ENCODE measurements around the gene PRDM16. TPM values are rescaled to one million over a fixed set of nuclear protein-coding genes. Genes with fewer than 3 reads are reported as not detected.
A peak's percentile ranks its signal among the peaks of the same experiment; 100 is the strongest.

Gene PRDM16
- total and polyA plus RNA-seq, 2 of the 8 experiments (the other 6 are each of a cell fraction or from before 2014, with no cell fraction given): 0.39 to 0.43 TPM

- no peak overlapping the region for H2BK12ac ChIP-seq (ENCODE audit: low read depth, low read length)
- no peaks in the 10 kb centered on the region for H4K20me1 ChIP-seq (replicated peaks in 1 of 2; ENCODE audit: control insufficient read depth in 1 of 2, insufficient read depth in 2 of 2, low read length in 2 of 2)
- no peak overlapping the region for H2BK15ac ChIP-seq (ENCODE audit: low read length)
- no peaks in the 10 kb centered on the region for H3K27me3 ChIP-seq (replicated peaks in 1 of 4; ENCODE audit: control insufficient read depth in 3 of 4, extremely low read depth in 1 of 4, insufficient read depth in 3 of 4, low read length in 3 of 4)
- no peak overlapping the region for H2BK5ac ChIP-seq (ENCODE audit: low read depth, low read length)
- no peak overlapping the region for H3K56ac ChIP-seq (replicated peaks; ENCODE audit: insufficient read length, low read depth, low read length)
- no peak overlapping the region for H3K4me2 ChIP-seq (ENCODE audit: insufficient read depth in 1 of 2, low read depth in 2 of 2, low read length in 2 of 2)
- H3K79me1 ChIP-seq (ENCODE audit: low read depth, low read length): no peaks in the 10 kb centered on the region
- POLR2A ChIA-PET (ENCODE audit: partially characterized antibody): no interaction called here
- H3K79me2 ChIP-seq (ENCODE audit: control insufficient read depth in 1 of 2, insufficient read depth in 2 of 2, low read length in 2 of 2): peaks cover 0 to 4% of the 10 kb centered on the region in 2 experiments; a peak in 1 of 4 replicates
- no peak overlapping the region for H3K4ac ChIP-seq (replicated peaks; ENCODE audit: insufficient read length, low read depth, low read length)
- 86% methylated on average over 13 of the region's 18 CpGs; no CpG with 5 or more reads in 1 of the 2 experiments for WGBS, 2 experiments (ENCODE audit: extremely low coverage in 1 of 2, insufficient coverage in 1 of 2, insufficient read length in 1 of 2, insufficient replicate concordance in 2 of 2, low coverage in 1 of 2, low lambda C conversion rate in 2 of 2, missing lambda C conversion rate in 1 of 2)
- H4K5ac ChIP-seq (ENCODE audit: insufficient read length, low read depth, low read length): no peak overlapping the region
- no peak overlapping the region for H2AK5ac ChIP-seq (ENCODE audit: low read depth, low read length)
- H3K23me2 ChIP-seq (ENCODE audit: low read depth, low read length): no peaks in the 10 kb centered on the region
- no peak overlapping the region for H3K18ac ChIP-seq (ENCODE audit: extremely low read depth, low read length)
- no peak overlapping the region for H2BK20ac ChIP-seq (ENCODE audit: low read length)
- H3K4me3 ChIP-seq (ENCODE audit: extremely low read depth in 1 of 4, insufficient read depth in 2 of 4, low read depth in 3 of 4, low read length in 4 of 4): no peak overlapping the region
- H3K27ac ChIP-seq (ENCODE audit: low read depth, low read length): no peak overlapping the region
- H3K9me3 ChIP-seq (ENCODE audit: insufficient read depth in 2 of 2, low read depth in 1 of 2, low read length in 1 of 2): peaks cover 7 to 10% of the 10 kb centered on the region in 2 experiments; a peak in 3 of 4 replicates
- CTCF ChIA-PET (ENCODE audit: partially characterized antibody): interaction anchor here (1.3 kb wide), 1 partner anchor 78 kb away, joined by 3 read pairs; no protein-coding TSS in a partner anchor
- H3K9ac ChIP-seq (replicated peaks in 1 of 4; ENCODE audit: extremely low read depth in 1 of 4, low read depth in 3 of 4, low read length in 3 of 4): no peak overlapping the region
- no peak overlapping the region for H3K14ac ChIP-seq (ENCODE audit: insufficient read length)
- no peak overlapping the region for H2BK120ac ChIP-seq (replicated peaks; ENCODE audit: low read depth, low read length)
- no peak for DNase-seq (ENCODE audit: low read depth in 1 of 2, low spot score in 2 of 2)
- H2AFZ ChIP-seq (ENCODE audit: low read length): no peak overlapping the region
- no peak for FAIRE-seq
- no peak overlapping the region for H4K8ac ChIP-seq (ENCODE audit: extremely low read depth, insufficient read depth, low read length)
- H3K23ac ChIP-seq (ENCODE audit: insufficient read length): no peak overlapping the region
- H3K4me1 ChIP-seq (replicated peaks in 1 of 4; ENCODE audit: control insufficient read depth in 3 of 4, insufficient read depth in 4 of 4, low read length in 3 of 4): no peaks in the 10 kb centered on the region; a peak in 1 of 7 replicates
- H4K91ac ChIP-seq (replicated peaks; ENCODE audit: insufficient read length, low read length): peak overlapping the region; percentile 35
- H3K36me3 ChIP-seq (ENCODE audit: control insufficient read depth in 2 of 4, insufficient read depth in 4 of 4, low read length in 3 of 4): no peaks in the 10 kb centered on the region; a peak in 1 of 8 replicates
- TF ChIP-seq EZH2 (IDR thresholded peaks at IDR 0.05; ENCODE audit: low read depth, low read length, severe bottlenecking): no peak
- TF ChIP-seq YY1 (IDR thresholded peaks at IDR 0.05; ENCODE audit: low read depth, low read length): no peak
- no peak for TF ChIP-seq BACH1 (IDR thresholded peaks at IDR 0.05; ENCODE audit: low read length)
- TF ChIP-seq SP1 (IDR thresholded peaks at IDR 0.05; ENCODE audit: low read depth, low read length): no peak
- no peak for TF ChIP-seq CBX5 (IDR thresholded peaks at IDR 0.05; ENCODE audit: low read depth, low read length)
- no peak for TF ChIP-seq CBX8 (IDR thresholded peaks at IDR 0.05; ENCODE audit: borderline replicate concordance, low read depth, low read length)
- no peak for TF ChIP-seq CEBPB (IDR thresholded peaks at IDR 0.05; ENCODE audit: low read depth, low read length)
- no peak for TF ChIP-seq CTCF (IDR thresholded peaks at IDR 0.05; ENCODE audit: control extremely low read depth in 1 of 3, insufficient read depth in 1 of 3, low read depth in 1 of 3, low read length in 3 of 3)
- TF ChIP-seq POLR2AphosphoS5 (IDR thresholded peaks at IDR 0.05; ENCODE audit: low read depth, low read length): no peak
- TF ChIP-seq SIX5 (IDR thresholded peaks at IDR 0.05; ENCODE audit: low read depth, low read length): no peak
- TF ChIP-seq RAD21 (IDR thresholded peaks at IDR 0.05 in 1 of 2, conservative IDR thresholded peaks at IDR 0.05 in 1 of 2; ENCODE audit: low read depth in 2 of 2, low read length in 2 of 2): no peak
- no peak for TF ChIP-seq POU5F1 (IDR thresholded peaks at IDR 0.05; ENCODE audit: low read depth, low read length)
These were observed 263.0 kb downstream of the PRDM16 start for GRCh38 chr1:3332043-3332442.

Measured in H1 (cell line).